Brain pericyte (primary cell): ENCODE measurements around the gene ELL3.

ENCODE experiments used
- DNase-seq: peaks from one replicate; pipeline ENCODE4 v3.0.0-alpha.2; 2012; ENCODE audit warnings: low read depth, low spot score

ELL3 gene

DNA sequence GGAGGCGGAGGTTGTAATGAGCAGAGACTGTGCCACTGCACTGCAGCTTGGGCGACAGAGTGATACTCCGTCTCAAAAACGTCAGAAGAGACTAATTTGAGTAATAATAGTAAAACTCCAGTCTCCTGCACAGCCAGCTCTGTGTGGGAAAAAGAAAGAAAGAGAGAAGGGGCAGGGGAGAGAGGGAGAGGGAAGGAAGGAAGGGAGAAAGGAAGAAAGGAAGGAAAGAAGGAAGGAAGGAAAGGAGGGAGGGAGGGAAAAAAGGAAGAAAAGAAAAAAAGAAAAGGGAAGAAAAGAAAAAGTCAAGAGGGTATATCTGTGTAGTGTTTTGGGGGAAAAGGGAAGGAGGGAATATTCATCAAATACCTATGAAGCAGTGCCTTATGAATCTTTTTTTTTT lies 53.6 kb downstream of the ELL3 start:
- no peak for DNase-seq
